ENCODE results near the gene SMG6. TPM values are rescaled to one million over a fixed set of nuclear protein-coding genes. Genes with fewer than 3 reads are reported as not detected.
A peak's percentile ranks its signal among the peaks of the same experiment; 100 is the strongest.

The SMG6 gene
- total RNA-seq, 1 experiment from 2014 or later, result 36.1 TPM

DNA sequence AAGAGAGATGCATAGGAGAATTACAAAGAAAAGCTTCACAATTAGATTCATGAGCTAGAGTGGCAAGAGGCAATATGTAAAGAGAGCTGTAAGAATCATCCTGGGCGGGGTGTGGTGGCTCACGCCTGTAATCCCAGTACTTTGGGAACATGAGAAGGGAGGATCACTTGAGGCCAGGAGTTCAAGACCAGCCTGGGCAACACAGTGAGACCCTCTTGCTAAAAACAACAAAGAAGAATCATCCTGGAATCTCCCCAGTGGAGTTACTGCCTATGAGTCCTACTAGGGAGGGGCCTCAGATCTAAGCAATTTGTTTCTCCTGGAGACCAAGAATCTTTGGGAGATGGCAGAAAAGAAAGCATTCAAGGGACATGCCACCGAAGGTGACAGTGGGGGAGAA lies 129.6 kb downstream of the SMG6 start:
- Histone ChIP-seq H3K27ac (ENCODE audit: low read depth, low read length, poor library complexity, severe bottlenecking) (no peak overlapping the region), H3K4me3 (ENCODE audit: low read depth, low read length, poor library complexity, severe bottlenecking) (no peak overlapping the region), H3K27me3 (replicated peaks; ENCODE audit: insufficient read depth, low read depth, low read length, poor library complexity) (no peaks in the 10 kb centered on the region), H3K4me1 (ENCODE audit: insufficient read depth, low read length, poor library complexity, severe bottlenecking) (peaks cover 16% of the 10 kb centered on the region), H3K9me3 (ENCODE audit: low read depth, low read length, poor library complexity, severe bottlenecking) (no peaks in the 10 kb centered on the region), H3K36me3 (ENCODE audit: insufficient read depth, low read length, poor library complexity, severe bottlenecking) (peaks cover 7% of the 10 kb centered on the region)
- no peak for TF ChIP-seq EZH2 (IDR thresholded peaks at IDR 0.05; ENCODE audit: borderline replicate concordance, low read depth, low read length, poor library complexity, severe bottlenecking)
- TF ChIP-seq, protein P1, sequence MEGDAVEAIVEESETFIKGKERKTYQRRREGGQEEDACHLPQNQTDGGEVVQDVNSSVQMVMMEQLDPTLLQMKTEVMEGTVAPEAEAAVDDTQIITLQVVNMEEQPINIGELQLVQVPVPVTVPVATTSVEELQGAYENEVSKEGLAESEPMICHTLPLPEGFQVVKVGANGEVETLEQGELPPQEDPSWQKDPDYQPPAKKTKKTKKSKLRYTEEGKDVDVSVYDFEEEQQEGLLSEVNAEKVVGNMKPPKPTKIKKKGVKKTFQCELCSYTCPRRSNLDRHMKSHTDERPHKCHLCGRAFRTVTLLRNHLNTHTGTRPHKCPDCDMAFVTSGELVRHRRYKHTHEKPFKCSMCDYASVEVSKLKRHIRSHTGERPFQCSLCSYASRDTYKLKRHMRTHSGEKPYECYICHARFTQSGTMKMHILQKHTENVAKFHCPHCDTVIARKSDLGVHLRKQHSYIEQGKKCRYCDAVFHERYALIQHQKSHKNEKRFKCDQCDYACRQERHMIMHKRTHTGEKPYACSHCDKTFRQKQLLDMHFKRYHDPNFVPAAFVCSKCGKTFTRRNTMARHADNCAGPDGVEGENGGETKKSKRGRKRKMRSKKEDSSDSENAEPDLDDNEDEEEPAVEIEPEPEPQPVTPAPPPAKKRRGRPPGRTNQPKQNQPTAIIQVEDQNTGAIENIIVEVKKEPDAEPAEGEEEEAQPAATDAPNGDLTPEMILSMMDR (conservative IDR thresholded peaks at IDR 0.05; ENCODE audit: low read depth, low read length), result no peak
- intact Hi-C loops (cut with micrococcal nuclease; ENCODE audit: unreplicated experiment), result no loop called here
- CTCF ChIA-PET, result no interaction called here
- POLR2A ChIA-PET (ENCODE audit: low non-redundant PET), result no interaction called here
- DNase-seq (ENCODE audit: low spot score), result no peak
- BruUV-seq (replicated peaks), result no TSS peak

DNA sequence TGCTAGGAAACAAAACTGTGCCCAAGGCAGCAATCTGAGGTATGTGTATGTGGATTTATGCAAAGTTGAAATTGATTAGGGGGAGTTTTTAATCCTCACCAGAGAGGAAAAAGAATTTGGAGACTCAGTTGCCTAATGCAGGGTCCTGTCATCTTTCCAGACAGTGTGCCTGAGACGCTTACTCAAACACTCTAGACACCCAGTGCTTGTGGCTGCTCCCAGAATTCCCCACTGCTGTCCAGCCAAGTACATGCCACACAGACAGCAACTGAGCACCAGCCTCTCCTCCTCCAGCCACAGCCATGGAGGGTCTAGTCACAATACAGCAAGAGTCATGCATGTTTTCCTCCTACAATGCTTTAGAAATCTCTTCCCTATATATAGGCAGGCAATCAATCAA lies 130.6 kb downstream of the SMG6 start:
- Histone ChIP-seq H3K27me3 (replicated peaks; ENCODE audit: insufficient read depth, low read depth, low read length, poor library complexity) (no peaks in the 10 kb centered on the region), H3K27ac (ENCODE audit: low read depth, low read length, poor library complexity, severe bottlenecking) (no peak overlapping the region), H3K4me3 (ENCODE audit: low read depth, low read length, poor library complexity, severe bottlenecking) (no peak overlapping the region), H3K4me1 (ENCODE audit: insufficient read depth, low read length, poor library complexity, severe bottlenecking) (peaks cover 11% of the 10 kb centered on the region), H3K36me3 (ENCODE audit: insufficient read depth, low read length, poor library complexity, severe bottlenecking) (peaks cover 7% of the 10 kb centered on the region), H3K9me3 (ENCODE audit: low read depth, low read length, poor library complexity, severe bottlenecking) (no peaks in the 10 kb centered on the region)
- ChIA-PET CTCF (interaction anchor here (0.6 kb wide), 2 partner anchors 42 to 72 kb away, joined by 3 to 4 read pairs; no protein-coding TSS in a partner anchor), POLR2A (ENCODE audit: low non-redundant PET) (no interaction called here)
- DNase-seq (ENCODE audit: low spot score), result no peak
- BruUV-seq (replicated peaks), result no TSS peak
- intact Hi-C loops (cut with micrococcal nuclease; ENCODE audit: unreplicated experiment), result no loop called here
- no peak for TF ChIP-seq EZH2 (IDR thresholded peaks at IDR 0.05; ENCODE audit: borderline replicate concordance, low read depth, low read length, poor library complexity, severe bottlenecking)
- TF ChIP-seq, protein P1 (conservative IDR thresholded peaks at IDR 0.05; ENCODE audit: low read depth, low read length), result no peak

- CTCF ChIA-PET, result interaction anchor here (0.6 kb wide), 1 partner anchor 73 kb away, joined by 3 read pairs; no protein-coding TSS in a partner anchor
- Histone ChIP-seq H3K4me1 (ENCODE audit: insufficient read depth, low read length, poor library complexity, severe bottlenecking) (peaks cover 11% of the 10 kb centered on the region), H3K36me3 (ENCODE audit: insufficient read depth, low read length, poor library complexity, severe bottlenecking) (peaks cover 7% of the 10 kb centered on the region), H3K27ac (ENCODE audit: low read depth, low read length, poor library complexity, severe bottlenecking) (peak overlapping the region; percentile 31), H3K4me3 (ENCODE audit: low read depth, low read length, poor library complexity, severe bottlenecking) (no peak overlapping the region), H3K27me3 (replicated peaks; ENCODE audit: insufficient read depth, low read depth, low read length, poor library complexity) (no peaks in the 10 kb centered on the region), H3K9me3 (ENCODE audit: low read depth, low read length, poor library complexity, severe bottlenecking) (no peaks in the 10 kb centered on the region)
- no TSS peak for BruUV-seq (replicated peaks)
- no peak for DNase-seq (ENCODE audit: low spot score)
- POLR2A ChIA-PET (ENCODE audit: low non-redundant PET), result interaction anchor here (0.7 kb wide), 1 partner anchor 188 kb away, joined by 5 read pairs; no protein-coding TSS in a partner anchor
- no peak for TF ChIP-seq EZH2 (IDR thresholded peaks at IDR 0.05; ENCODE audit: borderline replicate concordance, low read depth, low read length, poor library complexity, severe bottlenecking)
- TF ChIP-seq, protein P1 (conservative IDR thresholded peaks at IDR 0.05; ENCODE audit: low read depth, low read length), result no peak
- intact Hi-C loops (cut with micrococcal nuclease; ENCODE audit: unreplicated experiment), result no loop called here
These were observed 131.3 kb downstream of the SMG6 start for GRCh38 chr17:2172077-2172851.
